Tibial nerve (tissue), 4 donors: ENCODE data around the gene ASTN2.

Experiments
- EP300 ChIP-seq, 2 donors: sonication (generic); formaldehyde crosslinking; IDR thresholded peaks; one replicate each; pipeline ENCODE4 v1.6.1; 2017; ENCODE audit warnings: antibody characterized with exemption in 2 of 2, mild to moderate bottlenecking in 1 of 2
- POLR2A ChIP-seq, 2 donors: fragments of 450-650 bp; IDR thresholded peaks; one replicate each; pipeline ENCODE4 v1.6.1; 2017; ENCODE audit warnings: antibody characterized with exemption in 2 of 2, mild to moderate bottlenecking in 2 of 2, moderate library complexity in 2 of 2
- TF ChIP-seq, protein P1 (sequence below), 5 experiments: fragments of 200-600 bp in 3 of 5; fragments of 450-650 bp in 2 of 5; sonication (generic) in 3 of 5; IDR thresholded peaks; one replicate each; pipeline ENCODE4 v1.5.1; 2016 to 2019; ENCODE audit warnings: antibody characterized with exemption in 5 of 5, mild to moderate bottlenecking in 3 of 5, moderate library complexity in 2 of 5

DNA sequence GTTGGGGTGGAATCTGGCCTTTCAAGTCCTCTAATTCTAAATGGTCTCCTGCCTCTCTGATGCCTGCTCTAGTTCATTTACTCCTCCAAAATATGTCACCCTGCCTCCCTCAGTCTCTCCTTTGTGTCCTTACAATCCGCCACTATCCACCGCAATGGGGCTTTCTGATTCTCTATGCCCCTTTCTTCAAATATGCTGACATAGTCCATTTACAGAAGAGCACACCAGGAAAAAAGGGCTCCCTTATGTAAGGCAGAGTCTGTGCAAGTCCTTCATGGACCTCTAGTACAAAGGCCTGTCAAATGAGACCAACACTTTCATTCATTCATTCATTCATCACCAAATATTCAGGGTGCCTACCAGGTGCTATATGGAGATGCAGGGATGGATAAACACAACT is 2.0 kb upstream of the ASTN2 start:
- TF ChIP-seq POLR2A (IDR thresholded peaks at IDR 0.05) (no peak), EP300 (IDR thresholded peaks at IDR 0.05) (no peak)
- TF ChIP-seq, protein P1, sequence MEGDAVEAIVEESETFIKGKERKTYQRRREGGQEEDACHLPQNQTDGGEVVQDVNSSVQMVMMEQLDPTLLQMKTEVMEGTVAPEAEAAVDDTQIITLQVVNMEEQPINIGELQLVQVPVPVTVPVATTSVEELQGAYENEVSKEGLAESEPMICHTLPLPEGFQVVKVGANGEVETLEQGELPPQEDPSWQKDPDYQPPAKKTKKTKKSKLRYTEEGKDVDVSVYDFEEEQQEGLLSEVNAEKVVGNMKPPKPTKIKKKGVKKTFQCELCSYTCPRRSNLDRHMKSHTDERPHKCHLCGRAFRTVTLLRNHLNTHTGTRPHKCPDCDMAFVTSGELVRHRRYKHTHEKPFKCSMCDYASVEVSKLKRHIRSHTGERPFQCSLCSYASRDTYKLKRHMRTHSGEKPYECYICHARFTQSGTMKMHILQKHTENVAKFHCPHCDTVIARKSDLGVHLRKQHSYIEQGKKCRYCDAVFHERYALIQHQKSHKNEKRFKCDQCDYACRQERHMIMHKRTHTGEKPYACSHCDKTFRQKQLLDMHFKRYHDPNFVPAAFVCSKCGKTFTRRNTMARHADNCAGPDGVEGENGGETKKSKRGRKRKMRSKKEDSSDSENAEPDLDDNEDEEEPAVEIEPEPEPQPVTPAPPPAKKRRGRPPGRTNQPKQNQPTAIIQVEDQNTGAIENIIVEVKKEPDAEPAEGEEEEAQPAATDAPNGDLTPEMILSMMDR (IDR thresholded peaks at IDR 0.05) = no peak
